Body of pancreas (tissue), 4 donors: ENCODE measurements around the gene SLC4A4.

Source experiments
- CTCF ChIP-seq, 7 experiments: fragments of 450-650 bp in 4 of 7; fragments of 200-600 bp in 3 of 7; sonication (generic) in 3 of 7; IDR thresholded peaks; one replicate each; pipeline ENCODE4 v1.5.1; 2016 to 2019; ENCODE audit warnings: antibody characterized with exemption in 7 of 7
- POLR2A ChIP-seq, 3 donors: fragments of 450-650 bp; IDR thresholded peaks; one replicate each; pipeline ENCODE4 v1.6.1; 2016; ENCODE audit warnings: antibody characterized with exemption in 3 of 3, mild to moderate bottlenecking in 2 of 3

GRCh38 chr4:71290476-71290875 is 48.3 kb upstream of the SLC4A4 start:
- TF ChIP-seq POLR2A (IDR thresholded peaks at IDR 0.05): no peak
- no peak for TF ChIP-seq CTCF (IDR thresholded peaks at IDR 0.05)
